Breast epithelium (tissue), 3 donors: Measurements from ENCODE around the gene CNGB1.

Source experiments
- POLR2AphosphoS5 ChIP-seq, 3 donors: sonication (generic); formaldehyde crosslinking; IDR thresholded peaks; one replicate each; pipeline ENCODE4 v1.6.1; 2017; ENCODE audit warnings: antibody characterized with exemption in 3 of 3
- TF ChIP-seq, protein P1 (sequence below), 3 donors: fragments of 450-650 bp; IDR thresholded peaks; one replicate each; pipeline ENCODE4 v1.5.1; 2016 to 2017; ENCODE audit warnings: antibody characterized with exemption in 3 of 3, mild to moderate bottlenecking in 3 of 3, moderate library complexity in 3 of 3

DNA sequence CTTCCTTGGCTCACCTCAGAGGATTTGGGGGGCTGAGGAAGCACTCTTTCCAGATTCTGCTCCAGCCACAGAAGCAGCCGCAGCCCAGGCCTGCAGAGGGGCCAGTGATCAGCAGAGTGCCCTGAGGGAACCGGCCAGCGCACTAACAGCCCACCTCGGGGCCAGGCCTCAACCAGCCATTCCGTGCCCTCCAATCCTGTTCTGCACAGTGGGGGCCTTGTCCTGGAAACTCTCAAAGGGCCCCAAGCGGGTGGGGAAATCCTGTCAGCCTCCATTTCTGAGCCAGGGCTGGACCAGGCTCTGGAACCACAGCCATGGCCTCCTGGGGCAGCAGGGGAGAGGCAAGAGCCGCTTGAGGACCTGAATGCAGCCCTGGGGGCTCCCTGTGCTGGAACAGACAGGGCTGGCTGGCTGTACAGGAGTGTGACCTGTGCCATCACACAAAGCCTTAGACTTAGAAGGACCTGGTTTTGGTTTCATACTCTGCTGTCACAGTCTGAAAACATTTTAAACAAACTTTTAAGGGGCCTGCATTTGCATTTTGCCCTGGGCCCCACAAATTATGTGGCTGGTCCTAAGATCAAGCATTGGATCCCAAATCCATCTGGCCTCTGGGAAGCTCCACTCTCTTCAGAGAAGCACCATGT, 10.0 kb downstream of the CNGB1 start:
- TF ChIP-seq, protein P1, sequence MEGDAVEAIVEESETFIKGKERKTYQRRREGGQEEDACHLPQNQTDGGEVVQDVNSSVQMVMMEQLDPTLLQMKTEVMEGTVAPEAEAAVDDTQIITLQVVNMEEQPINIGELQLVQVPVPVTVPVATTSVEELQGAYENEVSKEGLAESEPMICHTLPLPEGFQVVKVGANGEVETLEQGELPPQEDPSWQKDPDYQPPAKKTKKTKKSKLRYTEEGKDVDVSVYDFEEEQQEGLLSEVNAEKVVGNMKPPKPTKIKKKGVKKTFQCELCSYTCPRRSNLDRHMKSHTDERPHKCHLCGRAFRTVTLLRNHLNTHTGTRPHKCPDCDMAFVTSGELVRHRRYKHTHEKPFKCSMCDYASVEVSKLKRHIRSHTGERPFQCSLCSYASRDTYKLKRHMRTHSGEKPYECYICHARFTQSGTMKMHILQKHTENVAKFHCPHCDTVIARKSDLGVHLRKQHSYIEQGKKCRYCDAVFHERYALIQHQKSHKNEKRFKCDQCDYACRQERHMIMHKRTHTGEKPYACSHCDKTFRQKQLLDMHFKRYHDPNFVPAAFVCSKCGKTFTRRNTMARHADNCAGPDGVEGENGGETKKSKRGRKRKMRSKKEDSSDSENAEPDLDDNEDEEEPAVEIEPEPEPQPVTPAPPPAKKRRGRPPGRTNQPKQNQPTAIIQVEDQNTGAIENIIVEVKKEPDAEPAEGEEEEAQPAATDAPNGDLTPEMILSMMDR (IDR thresholded peaks at IDR 0.05) = no peak
- TF ChIP-seq POLR2AphosphoS5 (IDR thresholded peaks at IDR 0.05) = no peak
